ENCODE data around the gene RGS7.

DNA sequence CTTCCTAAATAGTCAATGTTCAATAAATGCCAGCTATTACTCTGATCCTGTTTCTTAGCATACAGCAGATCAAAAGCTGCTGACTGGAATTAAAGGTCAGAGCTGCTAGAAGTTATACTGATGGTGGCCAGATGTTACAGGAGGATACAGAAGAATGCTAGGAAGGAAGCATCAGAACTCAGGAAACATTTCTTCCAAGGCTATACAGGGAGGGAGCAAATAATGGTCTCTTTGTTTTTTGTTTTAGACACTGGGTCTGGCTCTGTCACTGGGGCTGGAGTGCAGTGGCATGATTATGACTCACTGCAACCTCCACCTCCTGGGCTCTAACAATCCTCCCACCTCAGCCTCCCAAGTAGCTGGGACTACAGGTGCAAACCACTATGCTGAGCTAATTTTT is 175.5 kb downstream of the RGS7 start:
- TF ChIP-seq, protein P1, sequence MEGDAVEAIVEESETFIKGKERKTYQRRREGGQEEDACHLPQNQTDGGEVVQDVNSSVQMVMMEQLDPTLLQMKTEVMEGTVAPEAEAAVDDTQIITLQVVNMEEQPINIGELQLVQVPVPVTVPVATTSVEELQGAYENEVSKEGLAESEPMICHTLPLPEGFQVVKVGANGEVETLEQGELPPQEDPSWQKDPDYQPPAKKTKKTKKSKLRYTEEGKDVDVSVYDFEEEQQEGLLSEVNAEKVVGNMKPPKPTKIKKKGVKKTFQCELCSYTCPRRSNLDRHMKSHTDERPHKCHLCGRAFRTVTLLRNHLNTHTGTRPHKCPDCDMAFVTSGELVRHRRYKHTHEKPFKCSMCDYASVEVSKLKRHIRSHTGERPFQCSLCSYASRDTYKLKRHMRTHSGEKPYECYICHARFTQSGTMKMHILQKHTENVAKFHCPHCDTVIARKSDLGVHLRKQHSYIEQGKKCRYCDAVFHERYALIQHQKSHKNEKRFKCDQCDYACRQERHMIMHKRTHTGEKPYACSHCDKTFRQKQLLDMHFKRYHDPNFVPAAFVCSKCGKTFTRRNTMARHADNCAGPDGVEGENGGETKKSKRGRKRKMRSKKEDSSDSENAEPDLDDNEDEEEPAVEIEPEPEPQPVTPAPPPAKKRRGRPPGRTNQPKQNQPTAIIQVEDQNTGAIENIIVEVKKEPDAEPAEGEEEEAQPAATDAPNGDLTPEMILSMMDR (conservative IDR thresholded peaks at IDR 0.05; ENCODE audit: low read length) = no peak
- no peak for TF ChIP-seq EZH2phosphoT487 (IDR thresholded peaks at IDR 0.05; ENCODE audit: borderline replicate concordance, low read depth, low read length)
